ENCODE data around the gene STX10. TPM values are rescaled to one million over a fixed set of nuclear protein-coding genes. Genes with fewer than 3 reads are reported as not detected.

The STX10 gene
- total and polyA plus RNA-seq, 9 of the 15 experiments (the other 6 are each of a cell fraction or from before 2014, with no cell fraction given) = 0.51 to 66.3 (median 31.0) TPM

GRCh38 chr19:13117176-13117771, 32.9 kb downstream of the STX10 start (continued):
- no peak for TF ChIP-seq CCAR2 (IDR thresholded peaks at IDR 0.05; ENCODE audit: low read depth, low read length)
- TF ChIP-seq TAF1 (IDR thresholded peaks at IDR 0.05; ENCODE audit: control insufficient read depth, extremely low read depth, insufficient read depth, low read length, severe bottlenecking) = peak; percentile 7
- TF ChIP-seq ZNF518B (CRISPR knock-in tag; IDR thresholded peaks at IDR 0.05) = no peak
- no peak for TF ChIP-seq ASH1L (IDR thresholded peaks at IDR 0.05; ENCODE audit: borderline replicate concordance, low read depth, partially characterized antibody)
- TF ChIP-seq MED1 (CRISPR knock-in tag; IDR thresholded peaks at IDR 0.05; ENCODE audit: borderline replicate concordance) = no peak
- TF ChIP-seq SRSF9 (IDR thresholded peaks at IDR 0.05; ENCODE audit: borderline replicate concordance, low read depth, low read length) = no peak
- no peak for TF ChIP-seq ZNF384 (IDR thresholded peaks at IDR 0.05; ENCODE audit: low read depth, low read length)
- TF ChIP-seq PHB2 (IDR thresholded peaks at IDR 0.05; ENCODE audit: low read depth) = peak; percentile 37; the same call in 1 of the 2 replicates
- peak; percentile 31; the same call in 1 of the 2 replicates for TF ChIP-seq SMARCE1 (IDR thresholded peaks at IDR 0.05)
- no peak for TF ChIP-seq ARHGAP35 (IDR thresholded peaks at IDR 0.05; ENCODE audit: partially characterized antibody)
- peak; percentile 70; the same call in 1 of the 2 replicates for TF ChIP-seq ZKSCAN8 (CRISPR knock-in tag; IDR thresholded peaks at IDR 0.05)
- 0 out of 2 replicates have a peak, but pooled peaks have one; percentile 40 for TF ChIP-seq ZNF589 (CRISPR knock-in tag; IDR thresholded peaks at IDR 0.05; ENCODE audit: low read depth)
- TF ChIP-seq ZKSCAN1 (IDR thresholded peaks at IDR 0.05; ENCODE audit: low read depth, low read length) = no peak
- 0 out of 2 replicates have a peak, but pooled peaks have one; percentile 2 for TF ChIP-seq TAL1 (IDR thresholded peaks at IDR 0.05)
- no peak for TF ChIP-seq ZNF764 (CRISPR knock-in tag; IDR thresholded peaks at IDR 0.05; ENCODE audit: low read depth)
- no peak for TF ChIP-seq SRF (CRISPR knock-in tag; IDR thresholded peaks at IDR 0.05)
- 0 out of 4 replicates have a peak, but pooled peaks of 1 of the 2 experiments have one; percentile 27 for TF ChIP-seq HDAC1 (IDR thresholded peaks at IDR 0.05)
- TF ChIP-seq, protein P1, sequence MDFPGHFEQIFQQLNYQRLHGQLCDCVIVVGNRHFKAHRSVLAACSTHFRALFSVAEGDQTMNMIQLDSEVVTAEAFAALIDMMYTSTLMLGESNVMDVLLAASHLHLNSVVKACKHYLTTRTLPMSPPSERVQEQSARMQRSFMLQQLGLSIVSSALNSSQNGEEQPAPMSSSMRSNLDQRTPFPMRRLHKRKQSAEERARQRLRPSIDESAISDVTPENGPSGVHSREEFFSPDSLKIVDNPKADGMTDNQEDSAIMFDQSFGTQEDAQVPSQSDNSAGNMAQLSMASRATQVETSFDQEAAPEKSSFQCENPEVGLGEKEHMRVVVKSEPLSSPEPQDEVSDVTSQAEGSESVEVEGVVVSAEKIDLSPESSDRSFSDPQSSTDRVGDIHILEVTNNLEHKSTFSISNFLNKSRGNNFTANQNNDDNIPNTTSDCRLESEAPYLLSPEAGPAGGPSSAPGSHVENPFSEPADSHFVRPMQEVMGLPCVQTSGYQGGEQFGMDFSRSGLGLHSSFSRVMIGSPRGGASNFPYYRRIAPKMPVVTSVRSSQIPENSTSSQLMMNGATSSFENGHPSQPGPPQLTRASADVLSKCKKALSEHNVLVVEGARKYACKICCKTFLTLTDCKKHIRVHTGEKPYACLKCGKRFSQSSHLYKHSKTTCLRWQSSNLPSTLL (IDR thresholded peaks at IDR 0.05) = 0 out of 2 replicates have a peak, but pooled peaks have one; percentile 35
- no peak for TF ChIP-seq FOXO4 (CRISPR knock-in tag; IDR thresholded peaks at IDR 0.05)

Measured in K562 (cell line).